Activated T-cell treated with anti-CD3 and anti-CD28 coated beads for 1 hour (primary cell): ENCODE measurements around the gene TRIM56.
"Not testable (repeated sequence)": the region's sequence is repeated elsewhere in the genome, so short reads cannot be mapped to it uniquely, and the experiment has no call there.

Source experiments
- DNase-seq: peaks from one replicate; pipeline ENCODE4 v3.0.0-alpha.2; 2020; ENCODE audit warnings: low read depth

Gene TRIM56

GRCh38 chr7:101089876-101090275, 4.6 kb downstream of the TRIM56 start:
- no peak for DNase-seq

- DNase-seq: not testable (repeated sequence)
These were observed 7.1 kb downstream of the TRIM56 start for GRCh38 chr7:101092266-101092905.

GRCh38 chr7:101093906-101094305, 8.6 kb downstream of the TRIM56 start:
- DNase-seq: no peak

GRCh38 chr7:101094376-101094775, 9.1 kb downstream of the TRIM56 start:
- DNase-seq: no peak

GRCh38 chr7:101094791-101095375, 9.6 kb downstream of the TRIM56 start:
- no peak for DNase-seq

- DNase-seq: no peak
These were observed 11.2 kb downstream of the TRIM56 start for GRCh38 chr7:101096331-101096956.

- no peak for DNase-seq
These were observed 11.7 kb downstream of the TRIM56 start for GRCh38 chr7:101096957-101097347.

GRCh38 chr7:101097561-101097960, 12.3 kb downstream of the TRIM56 start:
- no peak for DNase-seq

- no peak for DNase-seq
These were observed 14.9 kb downstream of the TRIM56 start for GRCh38 chr7:101099969-101100781.

GRCh38 chr7:101100858-101101847, 15.9 kb downstream of the TRIM56 start:
- DNase-seq: no peak

- no peak for DNase-seq
These were observed 16.7 kb downstream of the TRIM56 start for GRCh38 chr7:101102026-101102425.

GRCh38 chr7:101103701-101104100, 18.4 kb downstream of the TRIM56 start:
- DNase-seq: not testable (repeated sequence)

- DNase-seq: no peak
These were observed 19.0 kb downstream of the TRIM56 start for GRCh38 chr7:101104193-101104713.

- DNase-seq: no peak
These were observed 19.5 kb downstream of the TRIM56 start for GRCh38 chr7:101104799-101105198.

GRCh38 chr7:101105248-101105647, 20.0 kb downstream of the TRIM56 start:
- DNase-seq: not testable (repeated sequence)

GRCh38 chr7:101106386-101106785, 21.1 kb downstream of the TRIM56 start:
- DNase-seq: no peak

- DNase-seq: no peak
These were observed 23.1 kb downstream of the TRIM56 start for GRCh38 chr7:101108330-101108857.

- DNase-seq: no peak
These were observed 23.7 kb downstream of the TRIM56 start for GRCh38 chr7:101108961-101109360.

GRCh38 chr7:101109368-101109767, 24.1 kb downstream of the TRIM56 start:
- no peak for DNase-seq

GRCh38 chr7:101111261-101111660, 26.0 kb downstream of the TRIM56 start:
- DNase-seq: no peak

- no peak for DNase-seq
These were observed 27.0 kb downstream of the TRIM56 start for GRCh38 chr7:101112233-101112632.
